Choroid plexus epithelial cell (primary cell): ENCODE data around the gene KCNMA1.
A peak's percentile ranks its signal among the peaks of the same experiment; 100 is the strongest.
"Not testable (repeated sequence)": the region's sequence is repeated elsewhere in the genome, so short reads cannot be mapped to it uniquely, and the experiment has no call there.

Source experiments
- DNase-seq: peaks from one replicate; pipeline ENCODE4 v3.0.0-alpha.2; 2010; ENCODE audit warnings: low read depth
- H3K4me3 ChIP-seq: 2 replicates; pipeline ENCODE4 v1.5.1; 2011; ENCODE audit warnings: low read depth, mild to moderate bottlenecking, control low read depth, low read length, moderate library complexity
- TF ChIP-seq, protein P1 (sequence below): conservative IDR thresholded peaks from 2 replicates; pipeline ENCODE4 v1.5.1; 2011; ENCODE audit warnings: low read depth, mild to moderate bottlenecking, control low read depth, inconsistent platforms, low read length, moderate library complexity

Gene KCNMA1

DNA sequence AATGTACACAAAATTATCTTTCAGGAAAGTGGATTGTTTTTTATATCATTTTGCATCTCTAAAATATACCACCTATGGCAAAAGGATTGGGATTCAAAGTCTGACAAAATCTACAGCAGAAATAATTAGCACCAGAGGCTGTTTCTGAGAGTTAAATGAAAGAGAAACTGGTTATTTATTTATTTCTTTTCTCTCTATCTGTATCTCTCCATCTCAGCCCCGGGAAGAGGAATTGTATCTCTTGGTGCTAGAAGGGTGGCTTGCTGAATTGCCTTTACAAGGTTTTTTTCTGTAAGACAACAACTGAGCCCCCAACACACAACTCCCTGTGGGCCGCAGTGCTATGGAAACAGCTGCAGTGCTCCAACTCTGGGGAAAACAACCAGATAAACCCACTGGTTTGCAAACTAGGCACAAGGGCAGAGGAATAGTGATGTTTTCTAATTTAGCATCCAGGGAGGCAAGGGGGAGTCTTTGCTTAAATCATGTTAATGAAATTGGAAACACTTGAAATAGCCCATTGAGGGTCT is 249.0 kb downstream of the KCNMA1 start:
- DNase-seq: no peak
- no peak overlapping the region for H3K4me3 ChIP-seq
- TF ChIP-seq, protein P1, sequence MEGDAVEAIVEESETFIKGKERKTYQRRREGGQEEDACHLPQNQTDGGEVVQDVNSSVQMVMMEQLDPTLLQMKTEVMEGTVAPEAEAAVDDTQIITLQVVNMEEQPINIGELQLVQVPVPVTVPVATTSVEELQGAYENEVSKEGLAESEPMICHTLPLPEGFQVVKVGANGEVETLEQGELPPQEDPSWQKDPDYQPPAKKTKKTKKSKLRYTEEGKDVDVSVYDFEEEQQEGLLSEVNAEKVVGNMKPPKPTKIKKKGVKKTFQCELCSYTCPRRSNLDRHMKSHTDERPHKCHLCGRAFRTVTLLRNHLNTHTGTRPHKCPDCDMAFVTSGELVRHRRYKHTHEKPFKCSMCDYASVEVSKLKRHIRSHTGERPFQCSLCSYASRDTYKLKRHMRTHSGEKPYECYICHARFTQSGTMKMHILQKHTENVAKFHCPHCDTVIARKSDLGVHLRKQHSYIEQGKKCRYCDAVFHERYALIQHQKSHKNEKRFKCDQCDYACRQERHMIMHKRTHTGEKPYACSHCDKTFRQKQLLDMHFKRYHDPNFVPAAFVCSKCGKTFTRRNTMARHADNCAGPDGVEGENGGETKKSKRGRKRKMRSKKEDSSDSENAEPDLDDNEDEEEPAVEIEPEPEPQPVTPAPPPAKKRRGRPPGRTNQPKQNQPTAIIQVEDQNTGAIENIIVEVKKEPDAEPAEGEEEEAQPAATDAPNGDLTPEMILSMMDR: no peak

GRCh38 chr10:77387701-77388100 is 249.9 kb downstream of the KCNMA1 start:
- not testable (repeated sequence) for H3K4me3 ChIP-seq, DNase-seq

DNA sequence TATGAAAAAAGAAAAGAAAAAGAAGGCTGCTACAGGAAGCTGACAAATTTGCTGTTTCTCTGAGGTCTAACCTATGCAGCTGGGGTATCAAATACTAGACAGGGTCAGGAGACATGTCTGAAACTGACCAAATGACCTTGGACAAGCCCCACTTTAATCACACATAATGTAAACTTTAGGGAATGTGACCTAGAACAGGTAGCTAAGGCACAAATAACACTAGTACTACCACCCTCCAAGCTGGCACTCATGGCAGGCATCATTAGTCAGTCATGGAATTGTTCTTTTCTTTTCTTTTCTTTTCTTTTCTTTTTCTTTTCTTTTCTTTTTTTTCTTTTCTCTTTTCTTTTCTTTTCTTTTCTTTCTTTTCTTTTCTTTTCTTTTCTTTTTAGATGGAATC is 250.4 kb downstream of the KCNMA1 start:
- DNase-seq: no peak
- TF ChIP-seq, protein P1: no peak
- no peak overlapping the region for H3K4me3 ChIP-seq

- DNase-seq: peak; percentile 50
- TF ChIP-seq, protein P1: no peak
Observed at GRCh38 chr10:77386838-77387237, 250.8 kb downstream of the KCNMA1 start.

GRCh38 chr10:77386365-77386764 is 251.2 kb downstream of the KCNMA1 start:
- H3K4me3 ChIP-seq: no peak overlapping the region
- no peak for DNase-seq
- TF ChIP-seq, protein P1: no peak

More at GRCh38 chr10:77386838-77387237, 250.8 kb downstream of the KCNMA1 start:
- no peak overlapping the region for H3K4me3 ChIP-seq

DNA sequence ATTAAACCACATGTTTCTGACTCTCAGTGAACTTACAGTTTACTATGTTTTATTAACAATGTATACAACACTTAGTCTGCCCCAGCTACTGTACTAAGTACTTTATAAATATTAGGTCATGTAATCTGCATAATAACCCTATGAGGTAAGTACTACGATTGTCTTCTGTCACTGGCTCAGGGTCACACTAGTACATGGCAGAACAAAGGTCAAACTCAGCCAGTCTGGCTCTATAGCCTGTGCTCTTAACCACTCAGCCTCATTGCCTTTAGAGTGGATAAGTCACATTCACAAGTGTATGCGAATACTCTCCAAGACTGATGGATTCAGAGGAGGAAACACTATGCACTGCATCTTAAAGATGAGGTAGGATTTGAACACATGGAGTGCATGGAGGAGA is 252.3 kb downstream of the KCNMA1 start:
- TF ChIP-seq, protein P1: no peak
- DNase-seq: no peak
- no peak overlapping the region for H3K4me3 ChIP-seq

DNA sequence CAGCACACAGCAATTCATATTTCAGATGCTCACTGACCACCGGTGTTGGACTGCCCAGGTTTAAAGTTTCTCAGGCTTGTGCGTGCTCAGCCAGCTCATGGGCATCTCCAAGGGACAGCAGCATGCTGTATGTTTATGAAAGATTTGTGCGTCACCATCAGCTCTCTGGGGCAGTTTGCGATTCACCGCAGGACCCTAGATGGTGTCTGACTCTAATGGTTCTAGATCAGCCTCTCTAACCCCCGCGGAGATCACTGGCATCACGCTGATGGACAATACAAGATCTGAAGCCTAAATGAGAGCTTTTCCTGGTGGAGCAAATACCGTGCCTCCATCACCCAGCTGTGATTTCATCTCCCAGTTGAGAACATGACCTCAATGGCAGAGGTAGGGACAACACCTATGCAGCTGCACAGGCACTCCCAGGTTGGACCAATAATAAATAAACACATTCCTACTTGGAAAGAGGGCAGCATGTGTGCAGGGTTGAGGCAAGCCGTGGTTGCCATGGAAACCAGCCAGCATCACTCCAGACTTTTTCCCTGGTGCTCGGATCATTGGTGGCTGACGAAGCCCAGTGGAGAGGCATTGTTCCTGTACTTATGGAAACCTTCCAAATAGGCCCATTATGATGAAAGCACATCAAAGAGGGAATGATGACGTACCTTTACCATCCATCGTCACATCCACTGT is 253.6 kb downstream of the KCNMA1 start:
- peak; percentile 40 for DNase-seq
- H3K4me3 ChIP-seq: no peak overlapping the region
- TF ChIP-seq, protein P1: no peak
